GM21423 (cell line): ENCODE data around the gene LIMK2.
A peak's percentile ranks its signal among the peaks of the same experiment; 100 is the strongest.
"Not testable (repeated sequence)": the region's sequence is repeated elsewhere in the genome, so short reads cannot be mapped to it uniquely, and the experiment has no call there.

Experiments
- ATAC-seq: cut with Tn5 transposase; IDR thresholded peaks from one replicate; pipeline ENCODE4 v1.9.1; 2021; ENCODE audit warnings: mild to moderate bottlenecking, moderate library complexity; ENCODE audit not compliant: unreplicated experiment

LIMK2 gene

GRCh38 chr22:31288496-31289240 is 76.6 kb downstream of the LIMK2 start:
- no peak for ATAC-seq

GRCh38 chr22:31289344-31289743 is 77.2 kb downstream of the LIMK2 start:
- no peak for ATAC-seq

GRCh38 chr22:31290494-31291471 is 78.7 kb downstream of the LIMK2 start:
- ATAC-seq, result peak; percentile 88

DNA sequence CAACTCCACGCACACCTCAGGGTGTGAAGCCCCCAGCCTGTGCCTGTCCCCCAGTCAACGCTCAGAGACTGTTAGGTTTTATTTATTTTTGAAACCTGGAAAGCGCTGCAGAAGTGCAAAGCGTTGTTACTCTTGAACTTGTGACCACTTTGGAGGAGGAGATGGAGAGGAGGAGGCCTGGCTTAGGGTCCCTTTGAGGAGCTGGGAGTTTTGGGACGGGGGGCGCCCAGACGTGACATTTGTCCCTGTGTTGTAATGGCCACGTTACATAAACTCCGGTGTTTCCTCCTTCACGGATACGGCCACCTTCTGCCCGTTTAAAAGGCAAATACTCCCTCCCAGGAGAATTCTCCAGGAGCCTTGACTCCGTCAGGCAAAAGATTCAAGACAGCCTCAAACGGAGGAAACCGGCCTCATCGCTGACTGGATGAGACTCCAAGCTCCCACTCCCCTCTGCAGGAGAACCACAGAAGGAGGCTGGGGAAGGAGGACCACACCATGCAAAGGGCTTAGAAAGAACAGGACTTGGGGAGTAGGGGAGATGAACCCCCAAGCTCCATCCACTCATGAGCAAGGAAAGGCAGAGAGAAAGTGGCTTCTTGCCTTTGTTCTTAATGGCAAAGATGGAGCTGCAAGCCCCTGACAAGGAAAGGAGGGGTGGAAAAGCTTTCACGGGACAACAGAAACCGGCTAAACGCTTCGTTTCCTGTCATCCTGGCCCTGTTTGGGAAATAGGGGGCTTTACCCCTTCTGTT is 79.6 kb downstream of the LIMK2 start:
- no peak for ATAC-seq

DNA sequence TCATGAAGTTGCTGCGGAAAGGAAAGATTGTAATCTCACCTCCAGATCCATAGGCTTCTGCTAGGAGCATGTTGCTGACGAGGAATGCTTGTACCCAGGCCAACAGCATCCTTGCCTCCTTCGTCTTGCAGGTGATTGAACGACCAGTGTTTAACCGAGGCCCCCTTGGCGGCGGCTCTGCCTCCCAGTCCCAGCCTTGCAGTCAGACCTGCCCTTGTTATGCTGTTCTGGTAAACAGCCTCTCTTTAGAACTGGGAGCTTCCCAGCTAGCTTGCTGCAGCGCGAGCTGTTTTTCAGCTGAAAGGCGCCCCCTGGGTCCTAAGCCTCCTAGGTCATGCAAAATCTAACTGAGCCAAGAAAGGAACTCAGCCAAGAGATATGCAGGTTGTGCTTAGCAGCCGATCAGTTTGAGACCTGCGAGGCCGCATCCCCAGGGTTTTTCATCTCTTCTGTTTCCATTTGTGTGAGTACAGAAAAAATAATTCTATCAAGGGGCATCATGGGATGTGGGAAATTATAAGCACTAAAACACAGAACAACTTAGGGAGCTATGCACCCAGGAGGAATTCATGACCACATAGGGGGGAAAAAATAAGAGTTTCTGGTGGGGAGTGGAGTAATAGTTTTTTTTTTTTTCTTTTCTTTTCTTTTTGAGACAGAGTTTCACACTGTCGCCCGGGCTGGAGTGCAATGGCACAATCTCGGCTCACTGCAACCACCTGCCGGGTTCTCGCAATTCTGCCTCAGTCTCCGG is 80.3 kb downstream of the LIMK2 start, which contains the start of gene PIK3IP1:
Gene PIK3IP1 (minus strand): TSS at position 253 of the 754 bp plus-strand sequence. CDS start 144 bp downstream, at position 109.
- no peak for ATAC-seq

- ATAC-seq, result no peak
Measured at GRCh38 chr22:31295360-31295759, 83.3 kb downstream of the LIMK2 start.

GRCh38 chr22:31295831-31296657 is 83.9 kb downstream of the LIMK2 start:
- ATAC-seq, result no peak

GRCh38 chr22:31300896-31301295 is 88.8 kb downstream of the LIMK2 start:
- ATAC-seq, result no peak

GRCh38 chr22:31302006-31302405 is 89.9 kb downstream of the LIMK2 start:
- ATAC-seq, result no peak

DNA sequence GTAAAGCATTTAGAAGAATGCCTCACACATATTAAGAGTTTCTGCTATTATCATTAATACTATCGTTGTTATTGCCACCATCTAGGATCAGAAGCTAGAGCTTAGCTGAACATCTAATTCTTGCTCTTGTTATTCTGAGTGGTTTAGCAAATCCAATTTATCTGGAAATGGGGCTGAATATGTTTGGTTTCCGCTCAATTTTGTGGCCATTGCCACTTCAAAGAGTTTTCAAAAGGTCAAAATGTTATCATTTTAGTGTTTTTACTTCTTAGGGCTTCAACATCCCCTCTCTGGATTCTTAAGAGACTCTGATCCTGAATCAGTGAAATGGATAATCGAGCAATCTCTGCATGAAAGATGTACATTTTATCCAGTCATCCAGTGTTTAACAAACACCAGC is 90.4 kb downstream of the LIMK2 start:
- no peak for ATAC-seq

- no peak for ATAC-seq
Measured at GRCh38 chr22:31305194-31305593, 93.1 kb downstream of the LIMK2 start.

- no peak for ATAC-seq
Measured at GRCh38 chr22:31308181-31308580, 96.1 kb downstream of the LIMK2 start.

DNA sequence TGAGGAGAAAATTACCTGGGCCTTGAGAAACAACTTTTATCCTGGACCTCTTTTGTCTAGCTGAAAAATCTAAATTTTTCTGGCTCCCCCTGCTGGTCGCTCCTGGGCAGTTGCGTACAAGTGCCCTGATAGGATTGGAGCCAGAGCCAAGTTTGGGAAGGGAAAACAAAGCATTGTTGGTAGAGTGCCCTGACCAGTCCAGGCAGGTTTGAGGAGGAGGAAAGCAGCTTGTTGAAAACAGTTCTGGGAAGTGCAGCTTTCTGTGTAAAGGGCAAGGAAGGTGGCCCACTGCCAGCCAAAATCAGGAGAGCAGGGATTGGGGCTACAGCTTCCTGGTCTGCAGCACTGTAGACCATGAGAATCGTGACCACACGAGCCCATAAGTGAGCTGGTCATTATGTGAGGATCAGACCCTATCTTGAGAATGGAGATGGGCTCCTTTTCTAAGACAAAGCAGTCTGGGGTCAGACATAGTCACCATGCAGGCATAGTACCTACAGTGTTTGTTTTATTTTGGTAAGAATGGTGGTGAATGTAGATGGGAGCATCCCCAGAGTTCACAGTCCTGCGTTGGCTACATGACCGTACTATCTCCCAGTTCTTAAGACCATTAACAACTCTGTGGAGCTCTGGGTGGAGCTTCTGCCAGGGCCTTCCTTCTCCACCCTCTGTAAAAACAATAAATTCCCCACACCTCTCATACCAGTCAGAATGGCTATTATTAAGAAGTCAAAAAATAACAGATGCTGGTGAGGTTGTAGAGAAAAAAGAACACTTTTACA is 101.5 kb downstream of the LIMK2 start:
- no peak for ATAC-seq

GRCh38 chr22:31314220-31314619 is 102.1 kb downstream of the LIMK2 start:
- ATAC-seq, result not testable (repeated sequence)

DNA sequence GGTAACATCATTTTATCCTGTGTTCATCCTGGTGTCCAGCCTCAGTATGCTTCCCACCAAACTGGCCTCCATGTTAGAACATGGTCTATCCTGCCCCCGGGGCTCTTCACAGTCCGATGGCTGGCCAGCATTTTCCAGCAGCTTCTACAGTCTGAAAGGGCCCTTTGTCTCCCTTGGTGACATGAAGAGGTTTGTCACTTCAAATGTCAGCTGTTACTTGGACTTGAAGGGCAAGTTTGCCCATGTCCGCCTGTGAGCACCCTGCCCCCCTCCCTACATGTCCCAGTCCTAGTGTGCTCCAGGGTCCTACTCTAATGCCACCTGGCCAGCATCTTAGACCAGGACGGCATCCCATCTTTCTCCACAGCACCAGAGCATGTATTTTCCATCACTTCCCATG is 109.3 kb downstream of the LIMK2 start:
- no peak for ATAC-seq

DNA sequence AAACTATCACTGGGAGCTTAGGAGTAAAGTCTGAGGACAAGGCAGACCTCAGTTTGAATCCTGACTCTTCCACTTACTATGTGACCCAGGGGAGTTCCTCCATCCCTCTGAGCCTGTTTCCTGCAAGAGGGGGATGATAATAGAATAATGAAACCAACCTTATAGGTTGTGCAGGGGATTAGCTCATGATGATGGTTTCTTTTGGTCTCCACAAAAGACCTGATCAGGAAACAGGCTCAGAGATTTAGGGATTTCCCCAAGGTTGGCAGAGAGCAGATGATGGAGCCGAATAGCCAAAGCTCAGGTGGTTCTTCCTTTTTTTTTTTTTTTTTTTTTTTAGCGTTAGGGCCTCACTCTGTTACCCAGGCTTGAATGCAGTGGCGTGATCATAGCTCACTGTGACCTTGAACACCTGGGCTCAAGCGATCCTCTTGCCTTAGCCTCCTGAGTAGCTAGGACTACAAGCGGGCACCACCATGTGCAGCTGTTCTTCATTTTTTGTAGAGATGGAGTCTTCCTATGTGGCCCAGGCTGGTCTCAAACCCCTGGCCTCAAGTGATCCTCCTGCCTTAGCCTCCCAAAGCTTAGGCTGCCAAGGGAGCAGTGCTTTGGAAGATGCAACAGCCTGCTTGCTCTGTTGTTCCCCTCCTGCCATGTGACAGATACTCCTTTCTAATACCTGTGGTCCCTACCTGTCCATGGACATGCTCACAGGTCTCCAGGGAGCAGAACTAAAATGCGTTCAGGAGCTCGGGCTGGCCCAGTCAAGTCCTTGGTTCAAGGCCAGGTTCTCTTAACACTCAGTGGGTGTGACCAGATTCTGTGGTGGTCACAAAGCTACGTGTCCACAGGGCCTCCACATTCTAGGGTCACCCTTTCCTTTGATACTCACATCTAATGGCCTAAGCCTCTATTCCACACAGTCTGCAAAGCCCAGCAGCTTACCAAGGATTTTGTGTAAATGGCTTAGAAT is 111.8 kb downstream of the LIMK2 start:
- no peak for ATAC-seq

GRCh38 chr22:31326877-31327276 is 114.8 kb downstream of the LIMK2 start:
- no peak for ATAC-seq
